WTC11 (cell line): ENCODE measurements around the gene HCST. TPM values are rescaled to one million over a fixed set of nuclear protein-coding genes. Genes with fewer than 3 reads are reported as not detected.
A peak's percentile ranks its signal among the peaks of the same experiment; 100 is the strongest.

ENCODE experiments used
- ATAC-seq: fragments of 200-7000 bp; cut with Tn5 transposase; 2 replicates; pipeline ENCODE4 v1.10.0; 2021; ENCODE audit warnings: mild to moderate bottlenecking, moderate library complexity
- CTCF ChIA-PET: fragments of 300-600 bp; sonication (Branson Sonifier 250); formaldehyde crosslinking; loops from one replicate; lab custom pipeline; 2021; ENCODE audit warnings: antibody characterized with exemption; lab: Charles Lee
- POLR2A ChIA-PET: fragments of 350-600 bp; sonication (Branson Sonifier 250); formaldehyde crosslinking; loops from one replicate; lab custom pipeline; 2021; ENCODE audit warnings: antibody characterized with exemption; lab: Charles Lee
- DNase-seq: peaks from one replicate; pipeline ENCODE4 v3.0.0; 2021; ENCODE audit warnings: low spot score
- H3K27ac Mint-ChIP-seq: 2 replicates; pipeline ENCODE4 v1.8.0; 2021; ENCODE audit warnings: mixed read lengths
- H3K27me3 Mint-ChIP-seq: 2 replicates; pipeline ENCODE4 v1.8.0; 2021; ENCODE audit warnings: low read depth, mild to moderate bottlenecking, moderate library complexity, mixed read lengths
- H3K36me3 Mint-ChIP-seq: 2 replicates; pipeline ENCODE4 v1.8.0; 2021; ENCODE audit warnings: mixed read lengths
- H3K4me1 Mint-ChIP-seq: 2 replicates; pipeline ENCODE4 v1.8.0; 2022; ENCODE audit warnings: mixed read lengths
- H3K4me3 Mint-ChIP-seq: 2 replicates; pipeline ENCODE4 v1.8.0; 2021; ENCODE audit warnings: mild to moderate bottlenecking, moderate library complexity, mixed read lengths
- H3K9me3 Mint-ChIP-seq: 2 replicates; pipeline ENCODE4 v1.8.0; 2021; ENCODE audit warnings: mixed read lengths
- CREM ChIP-seq: sonication (generic); formaldehyde crosslinking; IDR thresholded peaks from 2 replicates; pipeline ENCODE4 v1.8.1; 2022; ENCODE audit warnings: mild to moderate bottlenecking, missing genetic modification reagents, moderate library complexity
- ELF4 ChIP-seq: sonication (generic); formaldehyde crosslinking; IDR thresholded peaks from 2 replicates; pipeline ENCODE4 v1.8.1; 2022; ENCODE audit warnings: low read depth, mild to moderate bottlenecking, moderate library complexity, missing genetic modification reagents
- ESRRA ChIP-seq: sonication (generic); formaldehyde crosslinking; IDR thresholded peaks from 2 replicates; pipeline ENCODE4 v1.8.1; 2022; ENCODE audit warnings: mild to moderate bottlenecking, missing genetic modification reagents, borderline replicate concordance
- ETV6 ChIP-seq: sonication (generic); formaldehyde crosslinking; IDR thresholded peaks from 2 replicates; pipeline ENCODE4 v1.8.1; 2022; ENCODE audit warnings: mild to moderate bottlenecking, missing genetic modification reagents
- FOXJ3 ChIP-seq: sonication (generic); formaldehyde crosslinking; IDR thresholded peaks from 2 replicates; pipeline ENCODE4 v1.9.0; 2021; ENCODE audit warnings: missing genetic modification reagents, mild to moderate bottlenecking, borderline replicate concordance
- FOXP1 ChIP-seq: sonication (generic); formaldehyde crosslinking; IDR thresholded peaks from 2 replicates; pipeline ENCODE4 v1.8.0; 2022; ENCODE audit warnings: missing genetic modification reagents, mild to moderate bottlenecking, moderate library complexity, borderline replicate concordance
- HMGA2 ChIP-seq: fragments of 250-450 bp; sonication (Bioruptor Pico); IDR thresholded peaks from 2 replicates; pipeline ENCODE4 v1.4.0; 2021; ENCODE audit warnings: mild to moderate bottlenecking, moderate library complexity
- IRF1 ChIP-seq: sonication (generic); formaldehyde crosslinking; IDR thresholded peaks from 2 replicates; pipeline ENCODE4 v1.8.0; 2023; ENCODE audit warnings: missing genetic modification reagents
- KAT7 ChIP-seq: sonication (generic); formaldehyde crosslinking; IDR thresholded peaks from 2 replicates; pipeline ENCODE4 v1.8.1; 2023; ENCODE audit warnings: missing genetic modification reagents, mild to moderate bottlenecking, borderline replicate concordance
- MXD4 ChIP-seq: fragments of 250-450 bp; sonication (Bioruptor Pico); IDR thresholded peaks from 2 replicates; pipeline ENCODE4 v1.8.0; 2021; ENCODE audit warnings: mild to moderate bottlenecking, moderate library complexity, borderline replicate concordance
- NR1H2 ChIP-seq: sonication (generic); formaldehyde crosslinking; IDR thresholded peaks from 2 replicates; pipeline ENCODE4 v1.9.0; 2021; ENCODE audit warnings: mild to moderate bottlenecking, moderate library complexity, missing genetic modification reagents
- OVOL2 ChIP-seq: fragments of 250-450 bp; sonication (Bioruptor Pico); IDR thresholded peaks from 2 replicates; pipeline ENCODE4 v1.9.0; 2021; ENCODE audit warnings: mild to moderate bottlenecking, borderline replicate concordance
- PRRX2 ChIP-seq: fragments of 250-450 bp; sonication (Bioruptor Pico); IDR thresholded peaks from 2 replicates; pipeline ENCODE4 v1.8.0; 2021; ENCODE audit warnings: mild to moderate bottlenecking
- TEAD1 ChIP-seq: sonication (generic); formaldehyde crosslinking; IDR thresholded peaks from 2 replicates; pipeline ENCODE4 v1.8.0; 2022; ENCODE audit warnings: mild to moderate bottlenecking, missing genetic modification reagents
- TEAD4 ChIP-seq: sonication (generic); formaldehyde crosslinking; IDR thresholded peaks from 2 replicates; pipeline ENCODE4 v1.8.0; 2022; ENCODE audit warnings: mild to moderate bottlenecking, missing genetic modification reagents
- ZBTB43 ChIP-seq: sonication (generic); formaldehyde crosslinking; IDR thresholded peaks from 2 replicates; pipeline ENCODE4 v1.8.1; 2023; ENCODE audit warnings: mild to moderate bottlenecking, missing genetic modification reagents
- ZNF219 ChIP-seq: sonication (generic); formaldehyde crosslinking; IDR thresholded peaks from 2 replicates; pipeline ENCODE4 v1.8.0; 2023; ENCODE audit warnings: missing genetic modification reagents, mild to moderate bottlenecking, borderline replicate concordance
- ZNF232 ChIP-seq: sonication (generic); formaldehyde crosslinking; IDR thresholded peaks from 2 replicates; pipeline ENCODE4 v1.8.0; 2022; ENCODE audit warnings: mild to moderate bottlenecking, missing genetic modification reagents
- ZNF396 ChIP-seq: fragments of 250-450 bp; sonication (Bioruptor Pico); IDR thresholded peaks from 2 replicates; pipeline ENCODE4 v1.8.0; 2021; ENCODE audit warnings: mild to moderate bottlenecking, moderate library complexity, borderline replicate concordance
- ZNF671 ChIP-seq: fragments of 250-450 bp; sonication (Bioruptor Pico); IDR thresholded peaks from 2 replicates; pipeline ENCODE4 v1.8.0; 2021; ENCODE audit warnings: mild to moderate bottlenecking
- total RNA-seq: library from RNA; stranded (reverse); gene quantifications from 3 replicates; pipeline ENCODE4 v1.2.3, GENCODE V29; 2021
- TF ChIP-seq, protein P1 (sequence below): sonication (generic); formaldehyde crosslinking; IDR thresholded peaks from 2 replicates; pipeline ENCODE4 v1.8.1; 2023; ENCODE audit warnings: mild to moderate bottlenecking, moderate library complexity, missing genetic modification reagents
- TF ChIP-seq, protein P2 (sequence below): sonication (generic); formaldehyde crosslinking; IDR thresholded peaks from 2 replicates; pipeline ENCODE4 v1.8.0; 2022; ENCODE audit warnings: mild to moderate bottlenecking, missing genetic modification reagents
- TF ChIP-seq, protein P3 (sequence below): sonication (generic); formaldehyde crosslinking; IDR thresholded peaks from 2 replicates; pipeline ENCODE4 v1.8.0; 2022; ENCODE audit warnings: mild to moderate bottlenecking, missing genetic modification reagents
- TF ChIP-seq, protein P4 (sequence below): sonication (generic); formaldehyde crosslinking; conservative IDR thresholded peaks from 2 replicates; pipeline ENCODE4 v1.8.1; 2022; ENCODE audit warnings: mild to moderate bottlenecking, missing genetic modification reagents
- TF ChIP-seq, protein P5 (sequence below): fragments of 250-450 bp; sonication (Bioruptor Pico); IDR thresholded peaks from 2 replicates; pipeline ENCODE4 v1.9.0; 2021; ENCODE audit warnings: mild to moderate bottlenecking

HCST gene
- total RNA-seq, 1 experiment from 2014 or later: 1.9 TPM

DNA sequence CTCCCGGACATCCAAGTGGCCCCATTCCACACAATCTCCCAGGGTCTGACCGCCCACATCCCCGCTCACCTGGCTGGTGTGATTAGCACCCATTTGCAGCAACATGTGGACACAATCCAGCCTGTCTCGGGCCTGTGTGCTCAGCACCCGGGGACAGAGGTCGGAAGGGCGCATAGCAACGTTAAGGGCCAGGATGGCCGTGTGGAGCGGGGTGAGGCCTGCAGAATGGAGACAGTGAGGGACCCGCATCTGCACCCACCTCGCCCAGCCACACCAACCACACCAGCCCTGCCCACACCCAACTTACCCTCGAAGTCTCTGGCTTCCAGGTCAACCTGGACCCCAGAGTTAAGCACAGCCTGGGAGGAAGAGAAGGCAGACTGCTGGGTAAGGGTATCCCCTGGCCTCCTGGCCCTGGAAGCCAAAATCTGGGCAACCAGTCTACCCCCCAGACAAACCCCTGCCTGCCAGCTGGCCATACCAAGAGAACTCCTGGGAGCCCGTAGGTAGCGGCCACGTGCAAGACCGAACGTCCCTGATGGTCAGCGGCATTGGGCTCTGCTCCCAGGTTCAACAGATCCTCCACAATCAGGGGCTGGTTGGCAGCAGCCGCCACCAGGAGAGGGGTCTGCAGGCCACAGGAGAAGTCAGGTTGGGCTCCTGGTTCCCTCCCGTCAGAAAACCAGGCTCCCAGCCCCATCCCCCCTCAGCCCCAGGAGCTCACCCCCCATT, 6.3 kb upstream of the HCST start:
- Mint-ChIP-seq H3K36me3 (peaks cover 38% of the 10 kb centered on the region), H3K4me1 (no peaks in the 10 kb centered on the region; the same call in 1 of the 2 replicates), H3K27me3 (no peaks in the 10 kb centered on the region; the same call in 1 of the 2 replicates), H3K4me3 (no peak overlapping the region)
- ATAC-seq: no peak
- ChIA-PET POLR2A (no interaction called here), CTCF (no interaction called here)
- DNase-seq: no peak
- TF ChIP-seq ZNF671 (CRISPR knock-in tag) (no peak), FOXJ3 (CRISPR knock-in tag) (no peak), IRF1 (CRISPR knock-in tag) (no peak)
- TF ChIP-seq, all 79 proteins: peak for 0
- H3K9me3 Mint-ChIP-seq: no peaks in the 10 kb centered on the region
- H3K27ac Mint-ChIP-seq: no peak overlapping the region

GRCh38 chr19:35896643-35897040, 5.7 kb upstream of the HCST start:
- no peak for TF ChIP-seq KAT7 (CRISPR knock-in tag)
- TF ChIP-seq, protein P1, sequence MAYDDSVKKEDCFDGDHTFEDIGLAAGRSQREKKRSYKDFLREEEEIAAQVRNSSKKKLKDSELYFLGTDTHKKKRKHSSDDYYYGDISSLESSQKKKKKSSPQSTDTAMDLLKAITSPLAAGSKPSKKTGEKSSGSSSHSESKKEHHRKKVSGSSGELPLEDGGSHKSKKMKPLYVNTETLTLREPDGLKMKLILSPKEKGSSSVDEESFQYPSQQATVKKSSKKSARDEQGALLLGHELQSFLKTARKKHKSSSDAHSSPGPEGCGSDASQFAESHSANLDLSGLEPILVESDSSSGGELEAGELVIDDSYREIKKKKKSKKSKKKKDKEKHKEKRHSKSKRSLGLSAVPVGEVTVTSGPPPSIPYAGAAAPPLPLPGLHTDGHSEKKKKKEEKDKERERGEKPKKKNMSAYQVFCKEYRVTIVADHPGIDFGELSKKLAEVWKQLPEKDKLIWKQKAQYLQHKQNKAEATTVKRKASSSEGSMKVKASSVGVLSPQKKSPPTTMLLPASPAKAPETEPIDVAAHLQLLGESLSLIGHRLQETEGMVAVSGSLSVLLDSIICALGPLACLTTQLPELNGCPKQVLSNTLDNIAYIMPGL (CRISPR knock-in tag): no peak
- TF ChIP-seq ESRRA (CRISPR knock-in tag): no peak
- TF ChIP-seq ZNF396 (CRISPR knock-in tag): no peak
- TF ChIP-seq FOXJ3 (CRISPR knock-in tag): no peak
- Mint-ChIP-seq H3K4me3 (no peak overlapping the region), H3K27me3 (no peaks in the 10 kb centered on the region; the same call in 1 of the 2 replicates), H3K4me1 (peaks cover under 1% of the 10 kb centered on the region; the same call in 1 of the 2 replicates), H3K9me3 (no peaks in the 10 kb centered on the region), H3K36me3 (peaks cover 36% of the 10 kb centered on the region), H3K27ac (no peak overlapping the region)
- ATAC-seq: no peak
- no peak for DNase-seq
- ChIA-PET CTCF (no interaction called here), POLR2A (no interaction called here)

DNA sequence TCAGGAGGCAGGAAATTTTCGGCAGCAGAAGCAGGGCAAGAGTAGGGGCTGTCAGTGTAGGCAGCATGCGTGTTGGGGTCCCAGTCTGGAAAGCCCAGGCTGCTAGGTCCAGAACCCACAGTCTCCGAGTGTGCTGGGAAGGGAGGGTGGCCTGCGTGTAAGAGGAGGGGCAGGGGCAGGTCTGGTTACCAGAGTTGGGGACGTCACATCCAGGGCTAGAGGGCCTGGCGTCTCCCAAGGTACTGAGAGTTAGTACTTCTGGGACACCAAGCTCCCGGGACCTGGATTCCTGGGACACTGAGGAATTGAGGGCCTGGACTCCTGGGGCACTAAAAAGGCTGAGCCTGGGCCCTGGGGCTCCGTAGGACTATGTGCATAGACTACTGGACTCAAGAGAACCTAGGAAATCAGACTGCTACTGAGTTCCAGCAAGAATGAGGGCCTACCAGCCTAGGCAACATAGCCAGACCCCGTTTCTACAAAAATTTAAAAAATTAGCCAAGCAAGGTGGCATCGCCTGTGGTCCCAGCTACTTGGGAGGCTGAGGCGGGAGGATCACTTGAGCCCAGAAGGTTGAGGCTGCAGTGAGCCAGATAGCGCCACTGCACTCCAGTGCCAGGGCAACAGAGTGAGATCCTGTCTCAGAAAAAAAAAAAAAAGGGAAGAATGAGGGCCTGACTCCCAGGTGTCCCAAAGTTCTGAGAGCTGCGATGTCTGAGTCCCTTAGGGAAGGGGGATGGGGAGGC, 4.5 kb upstream of the HCST start:
- DNase-seq: no peak
- POLR2A ChIA-PET: interaction anchor here (0.7 kb wide), 2 partner anchors 244 to 926 kb away, joined by 3 to 5 read pairs; no protein-coding TSS in a partner anchor
- CTCF ChIA-PET: interaction anchor here (0.7 kb wide), 1 partner anchor 33 kb away, joined by 3 read pairs; no protein-coding TSS in a partner anchor
- peak overlapping the region; percentile 93 for H3K4me3 Mint-ChIP-seq
- H3K4me1 Mint-ChIP-seq: peaks cover 11% of the 10 kb centered on the region
- TF ChIP-seq ETV6 (no peak), CREM (no peak), ELF4 (no peak), PRRX2 (CRISPR knock-in tag) (no peak), NR1H2 (no peak), ZBTB43 (CRISPR knock-in tag) (no peak), FOXP1 (no peak), HMGA2 (CRISPR knock-in tag) (no peak), ZNF232 (CRISPR knock-in tag) (no peak), TEAD4 (no peak), ZNF219 (no peak), MXD4 (CRISPR knock-in tag) (no peak), TEAD1 (CRISPR knock-in tag) (no peak), OVOL2 (no peak)
- TF ChIP-seq, protein P2, sequence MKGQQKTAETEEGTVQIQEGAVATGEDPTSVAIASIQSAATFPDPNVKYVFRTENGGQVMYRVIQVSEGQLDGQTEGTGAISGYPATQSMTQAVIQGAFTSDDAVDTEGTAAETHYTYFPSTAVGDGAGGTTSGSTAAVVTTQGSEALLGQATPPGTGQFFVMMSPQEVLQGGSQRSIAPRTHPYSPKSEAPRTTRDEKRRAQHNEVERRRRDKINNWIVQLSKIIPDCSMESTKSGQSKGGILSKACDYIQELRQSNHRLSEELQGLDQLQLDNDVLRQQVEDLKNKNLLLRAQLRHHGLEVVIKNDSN (CRISPR knock-in tag): no peak
- TF ChIP-seq, protein P3, sequence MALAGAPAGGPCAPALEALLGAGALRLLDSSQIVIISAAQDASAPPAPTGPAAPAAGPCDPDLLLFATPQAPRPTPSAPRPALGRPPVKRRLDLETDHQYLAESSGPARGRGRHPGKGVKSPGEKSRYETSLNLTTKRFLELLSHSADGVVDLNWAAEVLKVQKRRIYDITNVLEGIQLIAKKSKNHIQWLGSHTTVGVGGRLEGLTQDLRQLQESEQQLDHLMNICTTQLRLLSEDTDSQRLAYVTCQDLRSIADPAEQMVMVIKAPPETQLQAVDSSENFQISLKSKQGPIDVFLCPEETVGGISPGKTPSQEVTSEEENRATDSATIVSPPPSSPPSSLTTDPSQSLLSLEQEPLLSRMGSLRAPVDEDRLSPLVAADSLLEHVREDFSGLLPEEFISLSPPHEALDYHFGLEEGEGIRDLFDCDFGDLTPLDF: no peak
- TF ChIP-seq, protein P4, sequence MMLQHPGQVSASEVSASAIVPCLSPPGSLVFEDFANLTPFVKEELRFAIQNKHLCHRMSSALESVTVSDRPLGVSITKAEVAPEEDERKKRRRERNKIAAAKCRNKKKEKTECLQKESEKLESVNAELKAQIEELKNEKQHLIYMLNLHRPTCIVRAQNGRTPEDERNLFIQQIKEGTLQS (CRISPR knock-in tag): no peak
- TF ChIP-seq, protein P5, sequence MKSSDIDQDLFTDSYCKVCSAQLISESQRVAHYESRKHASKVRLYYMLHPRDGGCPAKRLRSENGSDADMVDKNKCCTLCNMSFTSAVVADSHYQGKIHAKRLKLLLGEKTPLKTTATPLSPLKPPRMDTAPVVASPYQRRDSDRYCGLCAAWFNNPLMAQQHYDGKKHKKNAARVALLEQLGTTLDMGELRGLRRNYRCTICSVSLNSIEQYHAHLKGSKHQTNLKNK (CRISPR knock-in tag): no peak
- TF ChIP-seq, all 79 proteins: peak for 0
- peaks cover 11% of the 10 kb centered on the region for H3K27me3 Mint-ChIP-seq
- H3K9me3 Mint-ChIP-seq: no peaks in the 10 kb centered on the region
- peaks cover 31% of the 10 kb centered on the region for H3K36me3 Mint-ChIP-seq
- no peak overlapping the region for H3K27ac Mint-ChIP-seq
- ATAC-seq: no peak
